Astrocyte of the cerebellum (primary cell): ENCODE results near the gene INHBB.

Source experiments
- DNase-seq: peaks from one replicate; pipeline ENCODE4 v3.0.0-alpha.2; 2011; ENCODE audit warnings: low read depth
- H3K4me3 ChIP-seq: 2 replicates; pipeline ENCODE4 v1.5.1; 2011; ENCODE audit warnings: mild to moderate bottlenecking, low read depth, low read length, moderate library complexity
- CTCF ChIP-seq: IDR thresholded peaks from 2 replicates; pipeline ENCODE4 v1.5.1; 2012; ENCODE audit warnings: low read length, low read depth, moderate library complexity, mild to moderate bottlenecking; ENCODE audit errors: missing control alignments
- in situ Hi-C: cut with HindIII; loops from 2 replicates; pipeline ENCODE4 v1.10.0; 2017; ENCODE audit warnings: low sequenced_read_pairs

The INHBB gene

GRCh38 chr2:120398051-120398995, 52.4 kb downstream of the INHBB start:
- in situ Hi-C loops: no loop called here
- no peak for DNase-seq
- TF ChIP-seq CTCF: no peak

GRCh38 chr2:120398996-120399888, 53.3 kb downstream of the INHBB start:
- no peak for DNase-seq
- TF ChIP-seq CTCF: no peak
- in situ Hi-C loops: no loop called here

More at GRCh38 chr2:120398051-120398995, 52.4 kb downstream of the INHBB start:
- H3K4me3 ChIP-seq: no peak overlapping the region

GRCh38 chr2:120399889-120400240, 53.9 kb downstream of the INHBB start:
- H3K4me3 ChIP-seq: no peak overlapping the region
- no peak for DNase-seq
- no peak for TF ChIP-seq CTCF
- in situ Hi-C loops: loop anchor here (5.0 kb wide), 2 partner anchors 38 to 72 kb away; no protein-coding TSS in a partner anchor

More at GRCh38 chr2:120398996-120399888, 53.3 kb downstream of the INHBB start:
- no peak overlapping the region for H3K4me3 ChIP-seq

GRCh38 chr2:120400551-120400950, 54.6 kb downstream of the INHBB start:
- H3K4me3 ChIP-seq: no peak overlapping the region
- no peak for DNase-seq
- no peak for TF ChIP-seq CTCF
- in situ Hi-C loops: loop anchor here (5.0 kb wide), 2 partner anchors 38 to 72 kb away; no protein-coding TSS in a partner anchor
